ENCODE measurements around the gene PTK7. TPM values are rescaled to one million over a fixed set of nuclear protein-coding genes. Genes with fewer than 3 reads are reported as not detected.
A peak's percentile ranks its signal among the peaks of the same experiment; 100 is the strongest.
"Not testable (repeated sequence)": the region's sequence is repeated elsewhere in the genome, so short reads cannot be mapped to it uniquely, and the experiment has no call there.

The PTK7 gene
- total RNA-seq, 6 experiments from 2014 or later, result 62.8 to 115 (median 66.7) TPM

DNA sequence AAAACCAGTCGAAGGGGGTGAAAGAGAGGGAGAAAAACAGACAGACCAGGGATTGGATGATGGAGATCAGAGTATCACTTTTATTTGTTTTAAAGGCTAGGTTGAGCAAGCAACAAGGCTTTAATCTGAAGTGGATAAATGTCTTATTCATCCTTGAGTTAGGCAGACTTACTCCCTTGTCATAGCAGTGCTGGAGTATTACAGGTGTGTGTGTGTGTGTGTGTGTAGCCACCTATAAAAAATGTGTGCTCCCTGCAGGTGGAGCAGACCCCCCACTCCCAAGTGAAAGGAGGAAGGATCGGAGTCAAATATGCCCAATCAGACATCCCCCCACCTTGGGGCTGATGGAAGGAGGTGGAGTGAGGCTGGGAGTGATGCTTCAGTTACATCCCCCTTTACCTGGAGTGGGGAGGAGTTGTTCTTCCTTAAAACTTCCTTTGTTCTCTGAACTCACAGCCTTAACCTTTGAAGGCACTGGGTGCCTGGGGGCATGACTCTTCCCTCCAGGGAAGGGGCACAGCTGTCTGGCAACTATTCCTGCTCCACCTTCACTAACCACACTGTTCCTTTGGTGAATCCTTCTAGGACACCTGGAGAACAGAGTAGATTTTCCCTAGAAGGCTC is 27.3 kb downstream of the PTK7 start:
- H3K4me1 Mint-ChIP-seq (ENCODE audit: low read depth), result peaks cover 2% of the 10 kb centered on the region; the same call in 1 of the 2 replicates
- no peaks in the 10 kb centered on the region for H3K27me3 Mint-ChIP-seq (ENCODE audit: insufficient read depth)
- TF ChIP-seq, protein P1, sequence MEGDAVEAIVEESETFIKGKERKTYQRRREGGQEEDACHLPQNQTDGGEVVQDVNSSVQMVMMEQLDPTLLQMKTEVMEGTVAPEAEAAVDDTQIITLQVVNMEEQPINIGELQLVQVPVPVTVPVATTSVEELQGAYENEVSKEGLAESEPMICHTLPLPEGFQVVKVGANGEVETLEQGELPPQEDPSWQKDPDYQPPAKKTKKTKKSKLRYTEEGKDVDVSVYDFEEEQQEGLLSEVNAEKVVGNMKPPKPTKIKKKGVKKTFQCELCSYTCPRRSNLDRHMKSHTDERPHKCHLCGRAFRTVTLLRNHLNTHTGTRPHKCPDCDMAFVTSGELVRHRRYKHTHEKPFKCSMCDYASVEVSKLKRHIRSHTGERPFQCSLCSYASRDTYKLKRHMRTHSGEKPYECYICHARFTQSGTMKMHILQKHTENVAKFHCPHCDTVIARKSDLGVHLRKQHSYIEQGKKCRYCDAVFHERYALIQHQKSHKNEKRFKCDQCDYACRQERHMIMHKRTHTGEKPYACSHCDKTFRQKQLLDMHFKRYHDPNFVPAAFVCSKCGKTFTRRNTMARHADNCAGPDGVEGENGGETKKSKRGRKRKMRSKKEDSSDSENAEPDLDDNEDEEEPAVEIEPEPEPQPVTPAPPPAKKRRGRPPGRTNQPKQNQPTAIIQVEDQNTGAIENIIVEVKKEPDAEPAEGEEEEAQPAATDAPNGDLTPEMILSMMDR (IDR thresholded peaks at IDR 0.05), result no peak
- no peaks in the 10 kb centered on the region for H3K9me3 Mint-ChIP-seq
- H3K4me3 Mint-ChIP-seq, result no peak overlapping the region
- DNase-seq, result no peak
- H3K27ac Mint-ChIP-seq, result no peak overlapping the region
- no peaks in the 10 kb centered on the region for H3K36me3 Mint-ChIP-seq (ENCODE audit: low read depth)

DNA sequence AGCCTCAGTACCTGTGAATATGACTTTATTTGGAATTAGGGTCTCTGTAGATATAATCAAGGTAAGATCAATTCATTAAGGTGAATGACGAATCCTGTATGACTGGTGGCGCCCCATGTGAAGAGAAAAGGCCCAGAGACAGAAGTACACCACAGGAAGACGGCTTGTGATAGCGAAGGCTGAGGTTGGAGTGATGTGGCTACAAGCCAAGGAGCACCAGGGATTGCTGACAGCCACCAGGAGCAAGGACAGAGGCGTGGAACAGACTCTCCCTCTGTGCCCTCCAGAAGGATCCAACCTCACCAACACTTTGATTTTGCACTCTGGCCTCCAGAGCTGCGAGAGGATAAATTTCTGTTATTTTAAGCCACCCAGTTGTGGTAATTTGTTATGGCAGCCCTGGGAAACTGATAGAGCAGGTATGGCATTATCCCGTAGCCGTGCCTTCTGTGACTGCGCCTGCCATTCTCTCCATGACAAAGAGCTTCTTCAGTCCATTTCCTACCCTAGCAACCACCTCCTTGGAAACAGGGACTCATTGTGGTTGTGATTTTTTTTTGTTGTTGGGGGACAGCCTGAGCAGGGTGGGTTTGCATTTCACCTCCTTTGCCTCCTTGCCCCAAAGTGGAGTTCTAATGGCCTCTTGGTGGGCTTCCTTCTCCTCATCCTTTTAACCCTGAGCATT is 29.6 kb downstream of the PTK7 start:
- Mint-ChIP-seq H3K27me3 (ENCODE audit: insufficient read depth) (no peaks in the 10 kb centered on the region), H3K36me3 (ENCODE audit: low read depth) (no peaks in the 10 kb centered on the region), H3K4me3 (no peak overlapping the region), H3K9me3 (no peaks in the 10 kb centered on the region), H3K4me1 (ENCODE audit: low read depth) (no peaks in the 10 kb centered on the region; the same call in 1 of the 2 replicates), H3K27ac (no peak overlapping the region)
- no peak for DNase-seq
- TF ChIP-seq, protein P1 (IDR thresholded peaks at IDR 0.05), result no peak

DNA sequence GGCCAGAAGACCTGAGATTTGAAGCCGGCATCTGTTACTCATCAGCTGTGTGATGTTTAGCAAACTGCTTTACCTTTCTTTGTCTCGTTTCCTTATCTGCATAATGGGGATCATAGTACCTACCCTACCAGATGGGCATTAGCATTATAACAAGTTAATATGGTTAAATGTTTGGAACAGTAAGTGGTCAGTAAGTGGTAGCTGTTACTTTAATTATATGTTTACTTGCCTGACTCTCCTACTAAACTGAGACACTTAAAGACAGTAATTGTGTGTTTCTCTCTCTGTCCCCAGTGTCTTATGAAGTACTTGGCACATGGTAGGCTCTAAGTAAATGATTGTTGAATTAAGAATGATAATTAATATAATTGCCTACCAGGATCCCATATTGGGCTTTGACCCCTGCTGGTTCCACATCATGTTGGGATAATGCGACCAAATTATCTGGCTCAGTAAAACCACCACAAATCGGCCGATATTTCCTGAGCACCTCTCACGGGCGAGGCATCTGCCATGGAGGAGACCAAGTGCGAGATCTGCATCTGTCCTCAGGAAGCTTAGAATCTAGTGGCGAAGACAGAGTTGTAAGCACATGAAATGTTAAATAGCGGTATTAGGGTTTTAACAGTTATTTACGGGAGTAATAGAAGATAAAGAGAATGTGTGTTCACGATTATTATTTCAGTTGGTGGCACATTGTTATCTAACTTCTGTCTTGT is 31.4 kb downstream of the PTK7 start:
- Mint-ChIP-seq H3K4me3 (no peak overlapping the region), H3K4me1 (ENCODE audit: low read depth) (no peaks in the 10 kb centered on the region; the same call in 1 of the 2 replicates), H3K27ac (no peak overlapping the region), H3K27me3 (ENCODE audit: insufficient read depth) (no peaks in the 10 kb centered on the region), H3K9me3 (no peaks in the 10 kb centered on the region), H3K36me3 (ENCODE audit: low read depth) (no peaks in the 10 kb centered on the region)
- TF ChIP-seq, protein P1 (IDR thresholded peaks at IDR 0.05), result no peak
- no peak for DNase-seq

DNA sequence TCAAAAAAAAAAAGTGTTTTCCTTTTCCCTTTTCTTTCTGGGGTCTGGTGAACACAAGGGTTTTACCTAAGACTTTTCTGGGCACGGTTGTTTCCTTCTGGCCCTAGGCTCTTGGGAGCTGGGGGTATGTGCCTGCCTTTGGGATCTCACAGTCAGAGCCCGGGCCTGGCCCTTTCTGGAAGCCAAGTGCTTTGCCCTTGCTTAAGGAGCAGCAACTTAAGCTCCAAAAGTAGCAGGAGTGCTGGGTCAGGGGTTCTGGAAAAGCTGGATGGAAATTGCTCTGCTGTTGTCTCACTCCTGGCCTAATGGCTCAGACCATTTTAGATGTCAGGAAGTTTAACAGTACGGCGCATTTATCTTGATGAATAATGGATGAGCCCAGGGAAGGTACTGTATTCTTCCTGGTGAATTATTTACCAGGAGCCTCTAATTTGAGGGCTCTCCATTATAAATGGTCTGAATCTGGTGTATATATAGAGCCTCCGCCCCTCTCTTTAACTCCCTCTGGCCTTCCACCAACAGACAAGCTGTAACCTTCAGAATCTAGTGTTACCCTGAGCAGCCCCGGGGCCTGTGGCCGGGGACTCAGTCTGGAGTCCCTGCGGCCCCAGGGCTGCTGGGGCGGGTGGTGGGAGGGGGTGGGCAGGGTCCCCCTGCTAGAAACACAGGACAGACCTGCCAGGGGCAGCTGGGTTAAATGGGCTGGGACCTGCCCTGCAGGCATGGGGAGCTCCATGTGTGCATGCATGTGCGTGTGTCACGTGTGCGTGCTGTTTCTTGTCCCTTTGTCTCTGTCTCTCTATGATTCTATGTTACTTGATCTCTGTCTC is 37.5 kb downstream of the PTK7 start:
- no peak for DNase-seq
- no peak overlapping the region for H3K4me3 Mint-ChIP-seq
- peaks cover 5% of the 10 kb centered on the region for H3K27me3 Mint-ChIP-seq (ENCODE audit: insufficient read depth)
- no peaks in the 10 kb centered on the region for H3K36me3 Mint-ChIP-seq (ENCODE audit: low read depth)
- TF ChIP-seq, protein P1 (IDR thresholded peaks at IDR 0.05), result no peak
- H3K4me1 Mint-ChIP-seq (ENCODE audit: low read depth), result peaks cover 37% of the 10 kb centered on the region
- peak overlapping the region; percentile 56 for H3K27ac Mint-ChIP-seq
- no peaks in the 10 kb centered on the region for H3K9me3 Mint-ChIP-seq

DNA sequence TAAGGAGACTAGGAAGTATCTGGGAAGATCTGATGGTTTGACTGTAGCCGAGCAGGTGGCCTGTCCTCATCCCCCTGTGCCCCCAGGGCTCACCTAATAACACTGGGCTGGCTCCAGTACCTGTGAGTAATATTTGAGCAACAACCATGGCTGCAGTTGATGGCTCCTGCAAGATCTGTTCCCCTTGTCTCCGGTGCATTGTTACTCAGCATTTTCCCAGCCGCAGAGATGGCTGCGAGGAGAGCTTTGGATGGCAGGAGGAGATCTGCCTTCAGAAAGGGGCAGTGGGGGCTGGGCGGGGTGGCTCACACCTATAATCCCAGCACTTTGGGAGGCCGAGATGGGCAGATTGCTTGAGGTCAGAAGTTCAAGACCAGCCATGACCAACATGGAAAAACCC is 39.3 kb downstream of the PTK7 start:
- Mint-ChIP-seq H3K27ac (peak overlapping the region; percentile 95), H3K4me1 (ENCODE audit: low read depth) (peaks cover 48% of the 10 kb centered on the region)
- TF ChIP-seq, protein P1 (IDR thresholded peaks at IDR 0.05), result no peak

DNA sequence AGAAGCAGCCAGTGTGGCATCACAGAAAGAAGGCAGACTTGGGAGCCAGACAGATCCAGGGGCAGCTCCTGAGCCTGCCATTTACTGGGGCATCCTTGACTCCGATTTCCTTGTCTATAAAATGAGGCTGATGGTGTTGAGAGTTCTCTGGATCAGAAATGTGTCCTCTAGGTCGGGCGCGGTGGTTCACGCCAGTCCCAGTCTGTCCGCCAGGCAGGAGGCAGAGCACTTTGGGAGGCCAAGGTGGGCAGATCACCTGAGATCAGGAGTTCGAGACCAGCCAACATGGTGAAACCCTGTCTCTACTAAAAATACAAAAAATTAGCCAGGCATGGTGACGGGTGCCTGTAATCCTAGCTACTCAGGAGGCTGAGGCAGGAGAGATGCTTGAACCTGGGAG is 41.4 kb downstream of the PTK7 start:
- DNase-seq; H3K36me3 Mint-ChIP-seq (ENCODE audit: low read depth); H3K27me3 Mint-ChIP-seq (ENCODE audit: insufficient read depth); H3K4me3 Mint-ChIP-seq; H3K9me3 Mint-ChIP-seq: not testable (repeated sequence)
- Mint-ChIP-seq H3K27ac (peak overlapping the region; percentile 95), H3K4me1 (ENCODE audit: low read depth) (peaks cover 69% of the 10 kb centered on the region)

More for the DNA sequence above, 39.3 kb downstream of the PTK7 start:
- DNase-seq, result no peak
- H3K9me3 Mint-ChIP-seq, result no peaks in the 10 kb centered on the region
- H3K27me3 Mint-ChIP-seq (ENCODE audit: insufficient read depth), result peaks cover 5% of the 10 kb centered on the region
- H3K4me3 Mint-ChIP-seq, result no peak overlapping the region
- H3K36me3 Mint-ChIP-seq (ENCODE audit: low read depth), result no peaks in the 10 kb centered on the region
